Stimulated activated CD8-positive, alpha-beta memory T cell treated with anti-CD3 and anti-CD28 coated beads, Interleukin-12 subunit alpha, Interleukin-12 subunit beta, amount 100 ng/mL, for 24 hours (primary cell): ENCODE data around the gene GALK1.
"Not testable (repeated sequence)": the region's sequence is repeated elsewhere in the genome, so short reads cannot be mapped to it uniquely, and the experiment has no call there.

Experiments
- DNase-seq: peaks from one replicate; pipeline ENCODE4 v3.0.0-alpha.2; 2020; ENCODE audit errors: extremely low read depth

Gene GALK1

DNA sequence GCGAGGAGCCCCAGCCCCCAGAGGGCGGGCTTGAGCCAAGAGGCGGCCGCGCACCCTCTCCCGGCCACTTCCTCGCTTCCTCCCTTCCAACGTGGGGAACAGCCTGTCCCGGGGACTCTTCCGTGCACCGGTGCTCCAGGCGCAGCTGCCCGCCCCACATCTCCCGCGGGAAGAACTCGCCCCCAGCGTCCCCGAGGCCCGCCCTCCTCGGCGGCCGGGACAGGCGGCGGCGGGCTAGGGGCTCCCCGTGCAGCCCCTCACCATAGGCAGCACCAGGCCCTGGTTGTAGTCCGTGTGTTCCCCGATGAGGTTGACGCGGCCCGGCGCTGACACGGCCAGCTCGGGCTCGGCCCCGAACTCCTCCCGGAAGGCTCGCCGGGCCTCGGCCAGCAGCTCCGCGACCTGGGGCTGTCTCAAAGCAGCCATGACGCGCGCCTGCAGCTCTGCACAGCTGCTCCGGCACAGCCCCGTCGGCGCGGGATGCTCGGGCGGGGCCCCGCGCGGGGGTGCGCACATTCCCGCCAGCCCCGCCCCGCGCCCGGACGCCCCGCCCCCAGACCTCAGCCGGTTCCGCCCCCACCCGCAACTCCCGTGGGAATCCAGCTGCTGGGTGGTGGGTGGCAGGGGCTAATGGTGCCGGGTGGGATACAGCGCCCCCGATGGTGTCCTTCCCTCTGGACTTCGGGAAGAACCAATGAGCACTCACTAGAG, at the start of gene GALK1:
Gene GALK1 (minus strand): TSS at position 482 of the 711 bp plus-strand sequence. CDS start 56 bp downstream, at position 426.
- DNase-seq = no peak

DNA sequence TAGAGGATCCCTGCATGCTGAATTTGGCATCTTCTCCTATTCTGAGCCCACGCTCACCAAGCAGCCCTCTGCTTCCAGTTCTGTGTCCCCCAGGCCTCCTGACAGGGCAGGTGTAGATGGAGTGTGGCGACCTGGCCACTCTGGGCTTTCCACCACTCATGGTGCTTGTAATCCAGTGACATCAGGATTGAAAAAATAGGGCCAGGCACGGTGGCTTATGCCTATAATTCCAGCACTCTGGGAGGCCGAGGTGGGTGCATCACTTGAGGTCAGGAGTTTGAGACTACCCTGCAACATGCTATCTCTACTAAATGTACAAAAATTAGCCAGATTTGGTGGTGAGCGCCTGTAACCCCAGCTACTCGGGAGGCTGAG, 49.0 kb upstream of the GALK1 start:
- DNase-seq = no peak

DNA sequence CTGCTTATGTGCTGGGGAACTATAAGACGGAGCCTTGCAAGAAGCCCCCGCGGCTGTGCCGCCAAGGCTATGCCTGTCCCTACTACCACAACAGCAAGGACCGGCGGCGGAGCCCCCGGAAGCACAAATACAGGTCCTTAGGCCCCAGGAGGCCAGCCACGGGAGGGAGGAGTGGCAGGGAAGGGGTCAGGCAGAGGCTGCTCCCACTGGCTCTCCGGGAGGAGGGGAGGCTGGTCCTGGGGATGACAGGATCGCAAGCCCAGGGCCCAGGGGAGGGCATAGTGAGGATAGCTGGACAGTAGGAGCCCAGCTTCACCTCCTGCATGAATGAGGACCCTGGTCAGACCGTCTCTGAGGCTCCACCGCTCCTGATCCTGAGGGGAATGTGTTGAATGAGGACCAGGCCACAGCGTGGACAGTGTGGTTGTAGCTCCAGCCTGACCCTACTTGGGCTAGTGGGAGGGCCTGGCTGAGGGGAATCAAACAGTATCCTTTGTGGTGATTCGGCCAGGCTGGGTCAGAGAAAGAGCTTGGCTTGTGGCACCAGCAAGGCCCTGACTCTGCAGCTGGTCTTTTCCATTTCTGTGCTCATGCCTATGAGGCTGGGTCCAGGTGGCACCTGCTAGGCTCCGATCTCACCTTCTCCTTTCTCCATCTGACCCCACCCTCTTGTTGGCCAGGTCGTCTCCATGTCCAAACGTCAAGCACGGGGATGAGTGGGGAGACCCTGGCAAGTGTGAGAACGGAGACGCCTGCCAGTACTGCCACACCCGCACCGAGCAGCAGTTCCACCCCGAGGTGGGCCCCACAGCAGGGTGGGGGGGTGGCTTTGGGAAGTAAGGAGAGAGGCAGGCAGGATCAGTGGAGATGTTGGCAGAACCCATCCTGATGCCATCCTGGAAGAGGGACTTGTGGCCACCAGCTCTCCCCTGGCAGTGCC, 48.4 kb upstream of the GALK1 start:
- DNase-seq = no peak

GRCh38 chr17:75812096-75813013, 47.4 kb upstream of the GALK1 start:
- DNase-seq = no peak

DNA sequence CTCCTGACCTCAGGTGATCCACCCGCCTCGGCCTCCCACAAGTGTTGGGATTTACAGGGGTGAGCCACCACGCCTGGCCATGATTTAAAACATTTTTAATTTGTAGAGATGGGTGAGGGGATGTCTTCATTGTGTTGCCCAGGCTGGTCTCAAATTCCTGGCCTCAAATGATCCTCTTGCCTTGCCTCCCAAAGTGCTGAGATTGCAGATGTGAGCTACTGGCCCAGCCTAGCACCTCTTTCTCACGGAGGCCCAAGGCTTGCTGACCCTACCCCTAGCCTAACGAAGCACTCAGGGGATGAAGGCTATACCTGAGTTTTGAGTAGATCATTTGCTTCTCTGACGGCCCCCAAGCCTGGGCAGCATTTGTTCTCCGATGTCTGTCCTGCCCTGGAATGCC, 46.2 kb upstream of the GALK1 start:
- no peak for DNase-seq

DNA sequence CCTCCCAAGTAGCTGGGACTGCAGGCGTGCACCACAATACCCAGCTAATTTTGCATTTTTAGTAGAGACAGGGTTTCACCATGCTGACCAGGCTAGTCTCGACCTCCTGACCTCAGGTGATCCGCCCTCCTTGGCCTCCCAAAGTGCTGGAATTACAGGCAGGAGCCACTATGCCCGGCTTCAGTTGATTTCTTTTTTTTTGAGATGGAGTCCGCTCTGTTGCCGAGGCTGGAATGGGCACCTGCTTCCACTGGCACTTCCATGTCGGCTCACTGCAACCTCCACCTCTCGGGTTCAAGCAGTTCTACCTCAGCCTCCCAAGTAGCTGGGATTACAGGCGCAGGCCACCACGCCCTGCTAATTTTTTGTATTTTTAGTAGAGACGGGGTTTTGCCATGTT, 45.8 kb upstream of the GALK1 start:
- DNase-seq = not testable (repeated sequence)

- DNase-seq = no peak
Observed at GRCh38 chr17:75810216-75810615, 45.2 kb upstream of the GALK1 start.

DNA sequence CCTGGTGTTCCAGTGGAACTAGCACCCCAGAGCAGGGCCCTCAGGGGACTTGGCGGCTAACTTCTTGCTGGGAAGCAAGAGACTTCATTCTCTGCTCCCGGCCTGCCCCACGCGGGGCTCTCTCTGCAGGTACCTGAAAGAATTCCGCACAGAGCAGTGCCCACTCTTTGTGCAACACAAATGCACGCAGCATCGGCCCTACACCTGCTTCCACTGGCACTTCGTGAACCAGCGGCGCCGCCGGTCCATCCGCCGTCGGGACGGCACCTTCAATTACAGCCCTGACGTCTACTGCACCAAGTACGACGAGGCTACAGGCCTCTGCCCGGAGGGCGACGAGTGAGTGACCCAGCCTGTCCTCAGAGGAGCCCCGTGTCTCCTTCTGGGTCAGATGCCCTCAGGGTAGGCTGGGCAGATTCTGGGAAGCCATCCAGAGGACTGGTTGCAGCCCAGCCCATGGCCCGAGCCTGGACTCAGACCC, 44.7 kb upstream of the GALK1 start:
- no peak for DNase-seq

GRCh38 chr17:75808905-75809621, 44.1 kb upstream of the GALK1 start:
- no peak for DNase-seq

DNA sequence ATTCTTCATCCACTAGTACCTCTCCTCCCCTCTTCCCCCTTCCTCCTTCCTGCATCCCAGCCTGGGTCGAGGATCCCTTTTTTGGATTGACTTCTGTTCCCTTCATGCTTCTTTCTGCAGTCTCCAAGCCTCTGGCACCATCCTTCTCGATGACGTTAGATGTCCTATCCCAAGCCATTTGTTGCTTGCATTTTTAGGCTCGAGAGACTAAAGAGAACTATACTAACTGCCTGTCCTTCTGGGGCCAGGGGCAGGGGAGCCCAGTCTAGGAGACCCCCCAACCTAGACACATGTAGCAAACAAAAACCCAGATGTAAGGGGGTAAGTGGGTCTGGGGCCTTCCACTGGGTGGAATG, 43.5 kb upstream of the GALK1 start:
- DNase-seq = no peak

GRCh38 chr17:75807861-75808260, 42.9 kb upstream of the GALK1 start:
- DNase-seq = no peak

- no peak for DNase-seq
Observed at GRCh38 chr17:75806822-75807500, 42.0 kb upstream of the GALK1 start.

GRCh38 chr17:75803883-75804282, 38.9 kb upstream of the GALK1 start:
- no peak for DNase-seq

GRCh38 chr17:75799402-75799801, 34.4 kb upstream of the GALK1 start:
- DNase-seq = no peak

DNA sequence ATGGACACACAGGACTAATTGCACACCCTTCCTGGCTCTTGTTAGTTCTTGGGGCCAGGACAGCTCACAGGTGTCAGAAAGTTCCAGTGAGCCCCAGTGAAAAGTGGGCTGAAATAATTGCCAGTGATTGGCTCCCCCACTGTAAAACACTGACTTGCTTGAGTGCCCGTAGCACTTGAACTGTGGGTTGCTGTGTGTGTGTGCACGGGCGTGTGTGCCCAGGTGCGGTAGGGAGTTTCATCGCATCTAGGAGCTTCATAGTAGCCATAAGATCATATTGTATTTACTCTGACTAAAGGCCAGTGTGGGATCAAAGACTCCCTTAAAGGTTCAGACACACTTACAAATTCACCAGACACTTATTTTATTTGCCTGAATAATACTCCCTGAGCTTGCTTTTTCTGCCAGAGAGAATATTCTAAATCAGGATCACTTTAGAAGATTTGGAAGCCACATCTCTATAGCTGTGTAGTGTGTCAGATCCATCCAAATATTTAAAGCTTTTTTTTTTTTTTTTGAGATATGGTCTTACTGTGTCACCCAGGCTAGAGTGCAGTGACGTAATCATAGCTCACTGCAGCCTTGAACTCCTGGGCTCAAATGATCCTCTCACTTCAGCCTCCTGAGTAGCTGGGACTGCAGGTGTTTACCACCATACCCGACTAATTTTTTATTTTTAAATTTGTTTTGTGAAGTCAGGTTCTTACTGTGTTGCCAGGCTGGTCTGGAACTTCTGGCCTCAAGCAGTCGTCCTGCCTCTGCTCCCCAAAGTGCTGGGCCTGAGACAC, 31.0 kb upstream of the GALK1 start:
- no peak for DNase-seq

DNA sequence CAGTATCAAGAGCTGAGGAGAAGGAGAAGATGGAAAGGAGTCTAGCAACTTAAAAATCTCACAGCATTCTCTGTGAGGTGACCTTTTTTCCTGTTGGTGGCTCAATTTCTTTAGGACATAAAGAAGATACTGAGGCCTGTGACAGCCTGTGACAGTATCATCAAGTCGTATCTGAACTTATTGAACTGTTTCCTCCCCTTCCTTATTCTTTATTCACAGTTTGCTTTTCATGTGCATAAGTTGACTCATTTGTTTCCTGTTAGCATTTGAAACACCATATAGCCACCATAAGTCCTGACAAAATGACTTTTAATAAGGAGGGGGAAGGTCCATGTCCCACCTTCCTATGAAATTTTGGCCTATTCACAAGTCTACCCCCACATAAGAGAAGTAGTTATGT, 28.5 kb upstream of the GALK1 start:
- no peak for DNase-seq

DNA sequence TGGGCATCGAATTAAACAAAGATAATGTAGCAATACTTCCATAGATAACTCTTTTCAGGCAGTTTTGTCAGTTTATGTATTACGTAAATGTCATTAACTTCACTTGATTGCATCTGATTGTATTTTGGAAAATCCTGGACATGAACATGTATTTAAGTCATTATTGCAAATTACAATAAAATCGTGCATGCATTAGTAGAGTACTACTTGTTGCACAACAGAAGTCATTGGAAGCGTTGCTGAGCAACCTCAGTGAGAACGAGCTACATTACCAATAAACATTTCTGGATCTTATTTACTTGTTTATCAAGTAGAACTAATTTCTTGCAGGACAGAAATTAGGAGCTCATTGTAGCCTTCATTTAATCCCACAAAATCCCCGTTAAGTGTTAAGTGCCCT, 26.3 kb upstream of the GALK1 start:
- no peak for DNase-seq

GRCh38 chr17:75785016-75785890, 20.3 kb upstream of the GALK1 start:
- DNase-seq = peak; percentile 76

DNA sequence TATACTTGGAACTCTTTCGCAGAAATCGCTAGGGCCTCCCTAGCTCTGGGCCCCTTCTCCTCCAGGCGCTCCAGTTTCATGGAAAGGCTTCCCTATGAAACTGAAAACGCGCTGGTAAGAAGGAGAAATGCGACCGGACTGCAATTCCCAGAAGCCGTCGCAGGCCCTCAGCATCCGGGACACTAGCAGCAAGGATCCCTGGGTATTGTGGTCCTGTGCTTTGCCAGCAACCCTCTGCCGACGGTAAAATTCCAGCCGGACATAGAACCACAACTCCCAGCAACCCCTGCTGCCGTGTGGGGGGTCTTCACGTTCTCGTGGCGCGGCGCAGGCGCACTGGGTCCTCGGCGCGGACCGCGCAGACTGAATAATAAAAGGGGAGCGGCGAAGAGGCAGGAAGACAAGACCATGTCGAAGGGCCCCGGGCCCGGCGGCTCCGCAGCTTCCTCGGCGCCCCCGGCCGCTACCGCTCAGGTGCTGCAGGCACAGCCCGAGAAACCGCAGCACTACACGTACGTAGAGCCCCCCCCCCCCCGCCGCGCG, 19.6 kb upstream of the GALK1 start, which contains the start of gene UNK:
Gene UNK (plus strand): TSS at position 334 of the 543 bp plus-strand sequence. CDS start 75 bp downstream, at position 409.
- DNase-seq = peak; percentile 88
